Effector memory CD4-positive, alpha-beta T cell (primary cell): ENCODE data around the gene CERCAM.
"Not testable (repeated sequence)": the region's sequence is repeated elsewhere in the genome, so short reads cannot be mapped to it uniquely, and the experiment has no call there.

Experiments used
- DNase-seq, 3 donors: peaks; one replicate each; pipeline ENCODE4 v3.0.0-alpha.2; 2020
- H3K27ac ChIP-seq: 2 replicates; pipeline ENCODE4 v1.7.0; 2013; ENCODE audit warnings: mild to moderate bottlenecking, low read length, moderate library complexity; ENCODE audit not compliant: insufficient read depth, poor library complexity, severe bottlenecking
- H3K27me3 ChIP-seq: replicated peaks from 2 replicates; pipeline ENCODE4 v1.7.0; 2013; ENCODE audit warnings: mild to moderate bottlenecking, low read length; ENCODE audit not compliant: insufficient read depth, control insufficient read depth, poor library complexity, severe bottlenecking
- H3K36me3 ChIP-seq: 2 replicates; pipeline ENCODE4 v1.7.0; 2013; ENCODE audit warnings: mild to moderate bottlenecking, low read length, moderate library complexity; ENCODE audit not compliant: control insufficient read depth, insufficient read depth
- H3K4me1 ChIP-seq: 2 replicates; pipeline ENCODE4 v1.7.0; 2013; ENCODE audit warnings: low read length, mild to moderate bottlenecking; ENCODE audit not compliant: control insufficient read depth, insufficient read depth, poor library complexity, severe bottlenecking
- H3K4me3 ChIP-seq: 2 replicates; pipeline ENCODE4 v1.7.0; 2013; ENCODE audit warnings: low read length, low read depth, mild to moderate bottlenecking; ENCODE audit not compliant: insufficient read depth, poor library complexity, severe bottlenecking
- H3K9me3 ChIP-seq: 2 replicates; pipeline ENCODE4 v1.7.0; 2013; ENCODE audit warnings: mild to moderate bottlenecking, low read length, moderate library complexity; ENCODE audit not compliant: control insufficient read depth

CERCAM gene

DNA sequence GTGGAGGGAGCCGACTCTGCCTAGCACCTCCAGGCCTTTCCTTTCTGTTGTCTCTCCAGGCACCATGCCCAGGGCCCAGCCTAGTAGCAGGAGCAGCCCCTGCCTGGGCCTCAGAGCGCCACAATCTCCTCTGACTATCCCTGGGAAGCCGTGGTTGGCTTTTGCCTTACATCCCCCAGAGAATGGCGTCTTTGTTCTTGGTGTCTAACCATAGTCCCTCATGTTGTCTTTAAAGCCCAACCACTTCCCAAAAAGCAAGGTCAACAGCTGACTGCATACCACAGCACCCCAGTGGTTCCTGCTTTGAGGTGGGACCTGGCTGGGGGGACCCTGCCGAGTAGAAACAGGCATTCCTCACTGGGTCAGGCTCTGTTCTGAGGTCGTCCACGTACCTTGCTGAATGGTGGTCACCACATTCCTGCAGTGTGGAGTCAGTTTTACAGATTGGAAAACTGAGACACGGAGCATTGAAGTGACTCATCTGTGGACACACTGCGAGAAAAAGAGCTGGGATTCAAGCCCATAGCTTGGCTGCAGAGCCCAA, 13.7 kb upstream of the CERCAM start:
- Histone ChIP-seq H3K9me3 (no peaks in the 10 kb centered on the region), H3K27me3 (no peaks in the 10 kb centered on the region), H3K27ac (no peak overlapping the region), H3K36me3 (no peaks in the 10 kb centered on the region), H3K4me1 (no peaks in the 10 kb centered on the region), H3K4me3 (no peak overlapping the region)
- DNase-seq = no peak

DNA sequence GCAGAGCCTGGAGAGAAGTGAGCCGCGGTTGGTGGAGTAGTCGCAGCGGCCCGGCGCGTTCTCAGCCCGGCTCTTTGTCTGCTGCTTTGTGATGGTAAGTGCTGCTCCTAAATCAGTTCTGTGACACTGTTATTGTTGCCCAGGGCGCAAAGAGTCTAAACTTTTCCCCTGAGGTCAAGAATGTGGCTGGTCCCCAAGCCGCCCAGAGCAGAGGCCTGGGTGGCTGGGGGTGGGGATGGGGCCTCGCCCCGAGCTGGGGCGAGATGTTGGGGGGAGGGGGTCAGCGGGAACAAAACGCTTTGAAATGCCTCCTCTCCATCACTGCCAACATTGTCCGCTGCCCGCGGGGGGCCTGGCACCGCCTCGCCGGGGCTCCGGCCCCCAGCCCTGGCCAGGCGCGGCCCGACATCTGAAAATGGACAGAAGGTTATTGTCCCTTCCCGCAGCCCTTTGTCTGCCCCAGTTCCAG, 11.7 kb upstream of the CERCAM start:
- H3K9me3 ChIP-seq = no peaks in the 10 kb centered on the region
- no peaks in the 10 kb centered on the region for H3K4me1 ChIP-seq
- H3K36me3 ChIP-seq = no peaks in the 10 kb centered on the region
- no peaks in the 10 kb centered on the region for H3K27me3 ChIP-seq
- H3K4me3 ChIP-seq = no peak overlapping the region
- H3K27ac ChIP-seq = no peak overlapping the region
- DNase-seq = no peak

DNA sequence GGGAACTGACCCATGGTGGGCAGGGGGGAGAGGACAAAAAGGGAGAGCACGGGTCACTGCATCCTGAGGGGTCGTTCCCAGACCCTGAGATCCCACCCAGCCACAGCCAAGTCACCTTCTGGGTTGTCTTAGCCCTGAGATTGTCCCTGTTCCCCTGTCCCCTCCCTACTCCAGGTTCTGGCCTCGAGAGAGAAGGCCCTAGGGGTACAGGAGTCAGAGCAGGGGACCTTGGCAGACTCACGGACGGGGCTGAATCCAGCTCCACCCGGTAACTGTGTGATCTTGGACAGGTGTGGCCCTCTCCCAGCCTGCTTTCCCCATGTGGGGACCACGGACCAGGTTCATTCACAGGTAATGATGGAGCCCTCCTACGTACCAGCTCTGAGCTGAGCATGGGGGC, 11.2 kb upstream of the CERCAM start:
- Histone ChIP-seq H3K4me3 (no peak overlapping the region), H3K27ac (no peak overlapping the region), H3K27me3 (peaks cover 3% of the 10 kb centered on the region), H3K9me3 (no peaks in the 10 kb centered on the region), H3K36me3 (no peaks in the 10 kb centered on the region), H3K4me1 (no peaks in the 10 kb centered on the region)
- no peak for DNase-seq

DNA sequence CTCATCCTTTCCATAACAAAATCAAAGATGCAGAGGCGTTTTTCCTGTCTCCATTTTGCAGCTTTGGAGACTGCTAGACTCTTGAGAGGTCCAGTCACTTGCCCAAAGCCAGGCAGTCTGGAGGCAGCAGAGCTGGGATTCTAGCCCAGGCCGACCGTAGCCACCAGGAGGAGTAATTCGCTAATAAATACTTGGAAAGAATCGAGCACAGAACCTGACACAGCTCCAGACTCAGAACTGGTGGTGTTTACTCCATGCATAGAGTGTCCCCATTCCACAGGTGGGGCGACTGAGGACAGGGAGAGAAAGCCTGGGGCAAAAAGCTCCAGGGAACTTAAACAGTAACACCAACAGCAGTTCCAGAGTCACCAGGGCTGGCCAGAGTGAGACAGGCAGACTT, 10.7 kb upstream of the CERCAM start:
- H3K9me3 ChIP-seq = no peaks in the 10 kb centered on the region
- DNase-seq = no peak
- H3K4me3 ChIP-seq = no peak overlapping the region
- H3K27me3 ChIP-seq = peaks cover 3% of the 10 kb centered on the region
- H3K4me1 ChIP-seq = no peaks in the 10 kb centered on the region
- H3K27ac ChIP-seq = no peak overlapping the region
- no peaks in the 10 kb centered on the region for H3K36me3 ChIP-seq

DNA sequence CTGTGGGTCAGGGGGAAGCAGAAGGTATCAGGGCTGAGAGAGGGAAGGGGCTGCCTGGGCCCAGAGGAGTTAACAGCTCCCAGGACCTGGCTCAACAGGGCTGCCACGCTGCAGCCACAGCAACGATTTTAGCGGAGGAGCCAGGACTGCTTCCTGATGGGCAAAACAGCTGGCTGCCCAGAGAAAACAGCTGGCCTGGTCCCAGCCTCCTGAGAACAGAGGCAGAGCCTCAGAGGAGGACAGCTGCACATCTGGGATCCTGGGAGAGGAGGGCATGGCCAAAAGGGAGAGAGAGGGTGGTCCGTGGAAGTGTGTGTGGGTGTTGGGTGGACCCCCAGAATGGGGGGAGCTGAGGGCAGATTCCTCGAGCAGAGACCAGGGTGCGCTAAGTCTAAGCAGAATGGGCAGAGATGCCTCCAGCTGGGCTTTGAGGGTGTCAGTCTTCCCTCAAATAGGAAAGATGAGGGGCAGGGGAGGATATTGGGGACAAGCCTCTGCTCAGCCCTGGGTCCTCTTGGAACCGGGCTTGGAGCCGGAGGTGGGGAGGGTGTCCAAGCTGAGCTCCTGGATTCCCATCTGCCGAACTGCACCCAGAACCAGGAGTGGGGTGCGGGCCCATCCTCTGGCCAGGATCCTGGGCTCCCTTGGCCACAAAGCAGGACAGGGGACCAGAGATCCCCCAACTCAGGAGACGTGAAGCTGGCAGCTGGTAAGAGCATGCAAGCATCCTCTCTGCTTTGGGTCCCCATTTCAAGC, 9.1 kb upstream of the CERCAM start:
- peaks cover 5% of the 10 kb centered on the region for H3K27me3 ChIP-seq
- no peaks in the 10 kb centered on the region for H3K4me1 ChIP-seq
- H3K4me3 ChIP-seq = no peak overlapping the region
- H3K9me3 ChIP-seq = no peaks in the 10 kb centered on the region
- no peak overlapping the region for H3K27ac ChIP-seq
- H3K36me3 ChIP-seq = no peaks in the 10 kb centered on the region
- DNase-seq = no peak

DNA sequence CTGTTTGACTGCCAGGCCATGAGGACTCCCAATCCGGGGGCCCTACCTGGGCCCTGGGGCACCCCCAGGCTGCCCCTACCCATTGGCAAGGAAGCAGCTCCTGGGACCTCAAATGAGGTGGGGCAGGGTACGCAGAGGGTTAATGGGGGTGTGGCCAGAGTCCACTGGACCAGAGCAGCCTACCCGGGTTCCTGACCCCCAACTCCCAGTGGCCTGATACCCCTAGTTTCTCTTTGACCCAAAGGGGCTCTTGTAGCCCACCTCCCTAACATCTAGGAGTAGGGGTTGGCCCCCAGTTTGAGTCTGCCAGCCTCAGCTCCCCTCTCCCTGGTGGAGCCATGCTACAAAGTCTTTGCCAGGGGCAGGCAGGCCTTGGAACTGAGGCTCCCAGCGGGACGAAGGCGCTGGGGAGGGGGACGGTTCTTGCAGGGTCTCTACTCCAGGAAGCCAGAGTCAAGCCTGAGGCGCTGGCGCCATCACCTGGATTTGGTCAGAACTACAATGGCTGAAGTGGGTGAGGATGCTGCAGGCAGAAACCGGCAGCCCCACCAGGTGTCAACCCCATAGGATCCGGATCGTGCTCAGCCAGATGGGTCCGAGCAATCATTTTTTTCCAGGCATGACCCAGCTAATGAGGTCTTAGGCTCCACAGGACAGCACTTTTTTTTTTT, 8.4 kb upstream of the CERCAM start:
- no peak overlapping the region for H3K27ac ChIP-seq
- no peaks in the 10 kb centered on the region for H3K4me1 ChIP-seq
- peaks cover 5% of the 10 kb centered on the region for H3K27me3 ChIP-seq
- DNase-seq = peak; percentile 9 to 24 (median 16)
- no peaks in the 10 kb centered on the region for H3K9me3 ChIP-seq
- H3K36me3 ChIP-seq = no peaks in the 10 kb centered on the region
- H3K4me3 ChIP-seq = no peak overlapping the region

DNA sequence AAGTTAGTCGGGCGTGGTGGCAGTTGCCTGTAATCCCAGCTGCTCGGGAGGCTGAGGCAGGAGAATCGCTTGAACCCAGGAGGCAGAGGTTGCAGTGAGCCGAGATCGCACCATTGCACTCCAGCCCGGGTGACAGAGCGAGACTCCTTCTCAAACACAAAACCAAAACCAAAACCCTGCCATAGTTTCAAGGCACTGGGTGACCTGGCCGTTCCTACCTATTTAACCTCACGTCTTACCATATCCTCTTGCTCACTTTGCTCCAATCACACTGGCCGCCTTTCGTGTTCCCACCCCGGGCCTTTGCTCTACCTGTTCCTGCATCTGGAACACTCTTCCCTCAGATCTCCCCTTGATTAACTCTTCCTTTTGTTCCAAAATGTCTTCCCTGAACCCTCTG, 6.9 kb upstream of the CERCAM start:
- H3K9me3 ChIP-seq, H3K27me3 ChIP-seq, H3K4me1 ChIP-seq, H3K4me3 ChIP-seq, DNase-seq, H3K27ac ChIP-seq, H3K36me3 ChIP-seq: not testable (repeated sequence)

DNA sequence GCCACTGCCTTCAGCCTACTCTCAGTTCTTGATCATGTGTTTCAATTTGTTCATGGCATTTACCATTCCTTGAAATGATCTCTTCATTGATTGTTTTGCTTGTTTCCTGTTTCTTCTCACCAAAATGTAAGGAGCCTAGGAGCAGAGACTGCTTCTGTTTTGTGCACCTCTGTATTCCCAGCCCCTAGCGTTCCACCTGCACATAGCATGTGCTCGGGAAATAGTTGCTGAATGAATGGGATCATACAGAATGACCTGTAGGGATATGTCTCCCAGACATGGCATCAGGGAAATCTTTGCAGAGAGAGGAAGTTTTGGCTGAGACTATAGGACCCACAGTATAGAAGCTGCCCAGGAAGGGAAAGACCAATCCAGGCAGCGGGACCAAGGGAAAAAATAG, 6.2 kb upstream of the CERCAM start:
- H3K4me3 ChIP-seq = no peak overlapping the region
- no peaks in the 10 kb centered on the region for H3K9me3 ChIP-seq
- no peaks in the 10 kb centered on the region for H3K36me3 ChIP-seq
- no peak for DNase-seq
- peaks cover 10% of the 10 kb centered on the region for H3K27me3 ChIP-seq
- peaks cover 8% of the 10 kb centered on the region for H3K4me1 ChIP-seq
- no peak overlapping the region for H3K27ac ChIP-seq

DNA sequence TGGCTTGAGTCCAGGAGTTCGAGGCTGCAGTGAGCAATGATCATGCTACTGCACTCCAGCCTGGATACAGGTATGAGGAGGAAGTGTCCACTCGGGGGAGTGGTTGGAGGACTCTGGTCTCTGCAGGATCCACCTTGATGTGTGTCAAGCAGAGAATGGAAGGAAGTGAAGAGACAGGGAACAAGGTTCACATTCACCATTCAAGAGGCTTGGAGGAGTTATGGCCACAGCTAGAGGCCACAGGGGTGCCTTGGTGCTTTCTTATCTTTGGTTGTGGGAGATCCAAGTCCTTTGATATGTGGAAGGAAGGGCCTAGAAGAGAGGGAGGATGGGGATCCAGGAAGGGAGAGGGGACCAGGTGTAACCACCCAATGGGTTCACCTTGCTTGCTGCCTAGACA, 5.4 kb upstream of the CERCAM start:
- no peaks in the 10 kb centered on the region for H3K9me3 ChIP-seq
- H3K27ac ChIP-seq = no peak overlapping the region
- peaks cover 14% of the 10 kb centered on the region for H3K4me1 ChIP-seq
- H3K27me3 ChIP-seq = peaks cover 10% of the 10 kb centered on the region
- DNase-seq = no peak
- H3K36me3 ChIP-seq = no peaks in the 10 kb centered on the region
- H3K4me3 ChIP-seq = no peak overlapping the region

DNA sequence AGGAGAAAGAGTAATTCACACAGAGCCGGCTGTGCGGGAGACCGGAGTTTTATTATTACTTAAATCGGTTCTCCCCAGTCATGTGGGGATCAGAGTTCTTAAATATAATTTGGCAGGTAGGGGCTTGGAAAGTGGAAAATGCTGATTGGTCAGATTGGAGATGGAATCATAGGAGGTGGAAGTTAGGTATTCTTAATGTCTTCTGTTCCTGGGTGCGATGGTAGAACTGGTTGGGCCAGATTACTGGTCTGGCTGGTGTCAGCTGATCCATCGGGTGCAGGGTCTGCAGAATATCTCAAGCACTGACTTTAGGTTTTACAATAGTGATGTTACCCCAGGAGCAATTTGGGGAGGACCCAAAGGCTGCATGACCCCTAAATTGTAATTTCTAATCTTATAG, 4.6 kb upstream of the CERCAM start:
- no peaks in the 10 kb centered on the region for H3K9me3 ChIP-seq
- H3K27me3 ChIP-seq = peaks cover 10% of the 10 kb centered on the region
- H3K36me3 ChIP-seq = no peaks in the 10 kb centered on the region
- H3K4me1 ChIP-seq = peaks cover 16% of the 10 kb centered on the region
- no peak overlapping the region for H3K4me3 ChIP-seq
- no peak overlapping the region for H3K27ac ChIP-seq
- no peak for DNase-seq
